Sigmoid colon (tissue), 7 donors: ENCODE measurements around the gene LOXHD1. TPM values are rescaled to one million over a fixed set of nuclear protein-coding genes. Genes with fewer than 3 reads are reported as not detected.

ENCODE experiments used
- DNase-seq: peaks from one replicate; pipeline ENCODE4 v3.0.0-alpha.2; 2019
- H3K27ac ChIP-seq, 4 donors: fragments of 200-600 bp; sonication (generic); one replicate each; pipeline ENCODE4 v1.5.1; 2016 to 2019; ENCODE audit warnings: mild to moderate bottlenecking in 1 of 4
- H3K27me3 ChIP-seq, 3 donors: fragments of 200-600 bp; sonication (generic); one replicate each; pipeline ENCODE4 v1.5.1; 2019; ENCODE audit warnings: mild to moderate bottlenecking in 1 of 3
- H3K36me3 ChIP-seq, 4 donors: fragments of 200-600 bp; sonication (generic); one replicate each; pipeline ENCODE4 v1.5.1; 2016 to 2019
- H3K4me1 ChIP-seq, 4 donors: fragments of 200-600 bp; sonication (generic); one replicate each; pipeline ENCODE4 v1.5.1; 2017 to 2019
- H3K4me3 ChIP-seq, 4 donors: fragments of 200-600 bp; sonication (generic); one replicate each; pipeline ENCODE4 v1.5.1; 2017 to 2019; ENCODE audit warnings: mild to moderate bottlenecking in 2 of 4, moderate library complexity in 1 of 4
- H3K9me3 ChIP-seq, 4 donors: fragments of 200-600 bp in 3 of 4; sonication (generic) in 3 of 4; one replicate each; pipeline versions ENCODE4 v1.5.1 to v1.6.1; 2013 to 2019
- CTCF ChIP-seq, 4 experiments: fragments of 450-650 bp in 3 of 4; fragments of 200-600 bp in 1 of 4; IDR thresholded peaks; one replicate each; pipeline ENCODE4 v1.5.1; 2016 to 2019; ENCODE audit warnings: antibody characterized with exemption in 4 of 4, mild to moderate bottlenecking in 3 of 4, moderate library complexity in 2 of 4
- EP300 ChIP-seq, 4 donors: sonication (generic); formaldehyde crosslinking; IDR thresholded peaks; one replicate each; pipeline ENCODE4 v1.6.1; 2017; ENCODE audit warnings: antibody characterized with exemption in 4 of 4
- POLR2A ChIP-seq, 2 donors: fragments of 450-650 bp; IDR thresholded peaks; one replicate each; pipeline ENCODE4 v1.6.1; 2016; ENCODE audit warnings: antibody characterized with exemption in 2 of 2, mild to moderate bottlenecking in 2 of 2, moderate library complexity in 2 of 2
- POLR2AphosphoS5 ChIP-seq, 4 donors: sonication (generic); formaldehyde crosslinking; IDR thresholded peaks; one replicate each; pipeline ENCODE4 v1.6.1; 2017; ENCODE audit warnings: antibody characterized with exemption in 4 of 4
- WGBS, 2 donors: extraction: QIAGEN DNeasy Blood & Tissue Kit; methylation state at CpG; one replicate each; pipeline ENCODE4 v1.1.7; 2013; 5-methylcytosine and 5-hydroxymethylcytosine counted together
- intact Hi-C: fragments of 100-400 bp; cut with DNase I; formaldehyde crosslinking; loops from one replicate; pipeline ENCODE4 v1.15.1; 2023
- polyA plus RNA-seq, 3 donors: library from polyadenylated mRNA; stranded (reverse); fragments of 200-250 nt; gene quantifications; one replicate each; pipeline ENCODE4 v1.2.3, GENCODE V29; 2013
- total RNA-seq, 4 donors: library from RNA; depleted of rRNA; stranded (reverse); fragments of >200 nt; gene quantifications; one replicate each; pipeline ENCODE4 v1.1.0, GENCODE V29; 2016
- donor health status: healthy with polysubstance abuse.
- donor health status: Bipolar disorder and iron deficiency.
- donor health status: healthy.

Gene LOXHD1
- total and polyA plus RNA-seq, 7 donors, result 0.06 to 0.28 (median 0.27) TPM; not detected in 4

GRCh38 chr18:46668135-46668534 is 11.1 kb upstream of the LOXHD1 start:
- H3K36me3 ChIP-seq, result no peaks in the 10 kb centered on the region
- peaks cover 0 to 2% (median 0%) of the 10 kb centered on the region in 4 donors for H3K4me1 ChIP-seq
- no peaks in the 10 kb centered on the region for H3K27me3 ChIP-seq
- 76% methylated on average over 11 of the region's 11 CpGs for WGBS, 2 donors
- H3K9me3 ChIP-seq, result no peaks in the 10 kb centered on the region
- H3K4me3 ChIP-seq, result no peak overlapping the region
- peak; percentile 48 for DNase-seq
- intact Hi-C loops, result no loop called here
- TF ChIP-seq CTCF (IDR thresholded peaks at IDR 0.05), result no peak
- no peak for TF ChIP-seq EP300 (IDR thresholded peaks at IDR 0.05)
- TF ChIP-seq POLR2A (IDR thresholded peaks at IDR 0.05), result no peak
- no peak for TF ChIP-seq POLR2AphosphoS5 (IDR thresholded peaks at IDR 0.05)
- no peak overlapping the region for H3K27ac ChIP-seq

- no peaks in the 10 kb centered on the region for H3K36me3 ChIP-seq
- intact Hi-C loops, result no loop called here
- H3K27ac ChIP-seq, result no peak overlapping the region
These were observed 6.5 kb upstream of the LOXHD1 start for GRCh38 chr18:46663539-46663938.

GRCh38 chr18:46660957-46661749 is 4.1 kb upstream of the LOXHD1 start:
- no peak overlapping the region for H3K27ac ChIP-seq
- intact Hi-C loops, result no loop called here
- TF ChIP-seq EP300 (IDR thresholded peaks at IDR 0.05) (no peak), CTCF (IDR thresholded peaks at IDR 0.05) (no peak), POLR2AphosphoS5 (IDR thresholded peaks at IDR 0.05) (no peak), POLR2A (IDR thresholded peaks at IDR 0.05) (no peak)
- no peaks in the 10 kb centered on the region for H3K4me1 ChIP-seq
- no peak for DNase-seq
- 64 to 75% methylated on average over 9 of the region's 9 CpGs for WGBS, 2 donors
- no peaks in the 10 kb centered on the region for H3K36me3 ChIP-seq
- H3K4me3 ChIP-seq, result no peak overlapping the region
- no peaks in the 10 kb centered on the region for H3K9me3 ChIP-seq
- no peaks in the 10 kb centered on the region for H3K27me3 ChIP-seq

More at GRCh38 chr18:46663539-46663938, 6.5 kb upstream of the LOXHD1 start:
- no peak overlapping the region for H3K4me3 ChIP-seq
- H3K4me1 ChIP-seq, result no peaks in the 10 kb centered on the region
- TF ChIP-seq POLR2AphosphoS5 (IDR thresholded peaks at IDR 0.05) (no peak), POLR2A (IDR thresholded peaks at IDR 0.05) (no peak), EP300 (IDR thresholded peaks at IDR 0.05) (no peak), CTCF (IDR thresholded peaks at IDR 0.05) (no peak)
- no peak for DNase-seq
- no peaks in the 10 kb centered on the region for H3K27me3 ChIP-seq
- WGBS, 2 donors, result 93 to 95% methylated on average over 1 of the region's 1 CpG
- H3K9me3 ChIP-seq, result no peaks in the 10 kb centered on the region

- no peaks in the 10 kb centered on the region for H3K9me3 ChIP-seq
- H3K36me3 ChIP-seq, result no peaks in the 10 kb centered on the region
- no peaks in the 10 kb centered on the region for H3K4me1 ChIP-seq
- intact Hi-C loops, result loop anchor here (10.0 kb wide), 1 partner anchor 515 kb away; no protein-coding TSS in a partner anchor
- no peaks in the 10 kb centered on the region for H3K27me3 ChIP-seq
- H3K4me3 ChIP-seq, result no peak overlapping the region
- DNase-seq, result no peak
- 81 to 91% methylated on average over 3 of the region's 3 CpGs for WGBS, 2 donors
- TF ChIP-seq POLR2AphosphoS5 (IDR thresholded peaks at IDR 0.05) (no peak), POLR2A (IDR thresholded peaks at IDR 0.05) (no peak), EP300 (IDR thresholded peaks at IDR 0.05) (no peak), CTCF (IDR thresholded peaks at IDR 0.05) (no peak)
- no peak overlapping the region for H3K27ac ChIP-seq
These were observed 2.5 kb upstream of the LOXHD1 start for GRCh38 chr18:46659484-46659883.
